MCF 10A (cell line): ENCODE results near the gene LY6G6C. TPM values are rescaled to one million over a fixed set of nuclear protein-coding genes. Genes with fewer than 3 reads are reported as not detected.

Source experiments
- BruUV-seq: library from RNA; stranded (reverse); fragments of 400-500 nt; replicated peaks from 2 replicates; lab custom pipeline; 2021; lab: Mats Ljungman, UMichigan
- CTCF ChIA-PET: fragments of 300-600 bp; sonication (Branson Sonifier 250); formaldehyde crosslinking; extraction: SDS; loops from one replicate; lab custom pipeline; 2021; ENCODE audit warnings: antibody characterized with exemption, inconsistent platforms; lab: Yijun Ruan, JAX
- POLR2A ChIA-PET: fragments of 300-600, 350-650 bp; sonication (Branson Sonifier 250); formaldehyde crosslinking; extraction: SDS; loops from one replicate; lab custom pipeline; 2020; ENCODE audit warnings: antibody characterized with exemption, inconsistent platforms; lab: Yijun Ruan, JAX
- DNase-seq: peaks from one replicate; pipeline ENCODE4 v3.0.0-alpha.2; 2018; ENCODE audit not compliant: unreplicated experiment
- H3K27ac Mint-ChIP-seq: one replicate; pipeline ENCODE4 v1.8.0; 2022; ENCODE audit warnings: mild to moderate bottlenecking, low read depth, mixed read lengths; ENCODE audit not compliant: unreplicated experiment
- H3K27me3 Mint-ChIP-seq: one replicate; pipeline ENCODE4 v1.8.0; 2022; ENCODE audit warnings: mixed read lengths; ENCODE audit not compliant: insufficient read depth, unreplicated experiment
- H3K36me3 Mint-ChIP-seq: one replicate; pipeline ENCODE4 v1.8.0; 2022; ENCODE audit warnings: mild to moderate bottlenecking, moderate library complexity, mixed read lengths; ENCODE audit not compliant: insufficient read depth, unreplicated experiment
- H3K4me1 Mint-ChIP-seq: one replicate; pipeline ENCODE4 v1.8.0; 2022; ENCODE audit warnings: mixed read lengths; ENCODE audit not compliant: insufficient read depth, unreplicated experiment
- H3K4me3 Mint-ChIP-seq: one replicate; pipeline ENCODE4 v1.8.0; 2022; ENCODE audit warnings: mild to moderate bottlenecking, moderate library complexity, mixed read lengths; ENCODE audit not compliant: unreplicated experiment
- H3K9me3 Mint-ChIP-seq: one replicate; pipeline ENCODE4 v1.8.0; 2022; ENCODE audit warnings: mixed read lengths; ENCODE audit not compliant: unreplicated experiment
- intact Hi-C: fragments of 100-400 bp; cut with micrococcal nuclease; formaldehyde crosslinking; loops from 2 replicates; pipeline ENCODE4 v1.14.1; 2022
- microRNA-seq: library from miRNA; unstranded; fragments of <30 nt; microRNA quantifications from one replicate; pipeline ENCODE4 v1.2.0, GENCODE V29; 2022
- total RNA-seq: library from RNA; stranded (reverse); gene quantifications from 2 replicates; pipeline ENCODE4 v1.2.3, GENCODE V29; 2022
- TF ChIP-seq, protein P1 (sequence below): fragments of 200-600 bp; IDR thresholded peaks from one replicate; pipeline ENCODE4 v1.8.0; 2022; ENCODE audit warnings: antibody characterized with exemption, mild to moderate bottlenecking; ENCODE audit not compliant: unreplicated experiment

LY6G6C gene
- total RNA-seq, 1 experiment from 2014 or later: not detected

DNA sequence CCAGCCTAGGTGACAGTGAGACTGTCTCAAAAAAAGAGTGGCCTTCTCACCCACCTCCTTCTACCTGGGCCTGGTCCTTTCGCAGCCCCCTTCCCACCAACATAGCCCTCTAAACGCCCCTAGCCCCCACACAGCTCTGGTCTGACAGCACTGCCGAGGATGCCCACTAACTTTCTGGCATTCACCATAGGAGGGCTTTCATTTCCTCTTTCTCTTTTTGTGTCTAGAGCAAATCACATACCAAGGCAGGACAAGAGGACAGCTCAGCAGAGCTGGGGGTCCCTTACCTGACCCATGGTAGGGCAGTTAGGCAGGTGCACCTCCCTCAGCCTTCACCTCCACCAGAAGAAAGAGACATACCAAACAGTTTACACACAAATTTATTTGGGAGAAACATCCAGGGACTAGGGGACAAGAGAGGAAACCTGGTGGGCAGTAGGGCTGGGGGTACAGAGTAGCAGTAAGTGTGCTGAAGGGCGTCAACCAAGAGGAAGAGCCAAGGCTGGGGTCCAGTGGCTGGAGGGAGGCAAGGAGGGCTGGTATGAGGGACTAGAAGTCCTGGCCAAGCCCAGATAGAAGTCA is 45.1 kb downstream of the LY6G6C start:
- POLR2A ChIA-PET: interaction anchor here (1.7 kb wide), 1 partner anchor 188 kb away, joined by 4 read pairs; no protein-coding TSS in a partner anchor

DNA sequence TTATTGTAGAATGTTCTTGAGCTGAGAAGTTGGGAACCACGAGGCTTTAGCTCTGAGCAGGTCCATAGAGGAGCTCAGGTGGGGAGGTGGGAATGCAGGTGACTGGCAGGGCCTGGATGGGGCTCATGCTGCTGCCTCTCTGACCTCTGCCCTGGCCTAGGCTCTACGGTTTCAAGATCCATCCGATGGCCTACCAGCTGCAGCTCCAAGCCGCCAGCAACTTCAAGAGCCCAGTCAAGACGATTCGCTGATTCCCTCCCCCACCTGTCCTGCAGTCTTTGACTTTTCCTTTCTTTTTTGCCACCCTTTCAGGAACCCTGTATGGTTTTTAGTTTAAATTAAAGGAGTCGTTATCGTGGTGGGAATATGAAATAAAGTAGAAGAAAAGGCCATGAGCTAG is 51.9 kb downstream of the LY6G6C start, which contains the start of gene LY6G5B:
Gene LY6G5B (plus strand): TSS at position 301 of the 400 bp plus-strand sequence. CDS start 975 bp downstream, outside the sequence.
- DNase-seq: no peak
- H3K4me3 Mint-ChIP-seq: no peak within 1 kb of the TSS
- POLR2A ChIA-PET: interaction anchor here (1.4 kb wide), 1 partner anchor 18 kb away, joined by 3 read pairs; the partner anchor contains the start of gene BAG6
- intact Hi-C loops: no loop called here
- peaks cover 11% of the 10 kb centered on the region for H3K4me1 Mint-ChIP-seq
- CTCF ChIA-PET: no interaction called here
- no peaks in the 10 kb centered on the region for H3K27me3 Mint-ChIP-seq
- peaks cover 72% of the 10 kb centered on the region for H3K36me3 Mint-ChIP-seq
- no TSS peak for BruUV-seq
- TF ChIP-seq, protein P1, sequence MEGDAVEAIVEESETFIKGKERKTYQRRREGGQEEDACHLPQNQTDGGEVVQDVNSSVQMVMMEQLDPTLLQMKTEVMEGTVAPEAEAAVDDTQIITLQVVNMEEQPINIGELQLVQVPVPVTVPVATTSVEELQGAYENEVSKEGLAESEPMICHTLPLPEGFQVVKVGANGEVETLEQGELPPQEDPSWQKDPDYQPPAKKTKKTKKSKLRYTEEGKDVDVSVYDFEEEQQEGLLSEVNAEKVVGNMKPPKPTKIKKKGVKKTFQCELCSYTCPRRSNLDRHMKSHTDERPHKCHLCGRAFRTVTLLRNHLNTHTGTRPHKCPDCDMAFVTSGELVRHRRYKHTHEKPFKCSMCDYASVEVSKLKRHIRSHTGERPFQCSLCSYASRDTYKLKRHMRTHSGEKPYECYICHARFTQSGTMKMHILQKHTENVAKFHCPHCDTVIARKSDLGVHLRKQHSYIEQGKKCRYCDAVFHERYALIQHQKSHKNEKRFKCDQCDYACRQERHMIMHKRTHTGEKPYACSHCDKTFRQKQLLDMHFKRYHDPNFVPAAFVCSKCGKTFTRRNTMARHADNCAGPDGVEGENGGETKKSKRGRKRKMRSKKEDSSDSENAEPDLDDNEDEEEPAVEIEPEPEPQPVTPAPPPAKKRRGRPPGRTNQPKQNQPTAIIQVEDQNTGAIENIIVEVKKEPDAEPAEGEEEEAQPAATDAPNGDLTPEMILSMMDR: no peak
- H3K27ac Mint-ChIP-seq: no peak within 1 kb of the TSS
- H3K9me3 Mint-ChIP-seq: no peaks in the 10 kb centered on the region

More for the DNA sequence above, 45.1 kb downstream of the LY6G6C start:
- peaks cover 23% of the 10 kb centered on the region for H3K36me3 Mint-ChIP-seq
- no peak overlapping the region for H3K27ac Mint-ChIP-seq
- intact Hi-C loops: no loop called here
- peaks cover 12% of the 10 kb centered on the region for H3K4me1 Mint-ChIP-seq
- no peak for DNase-seq
- BruUV-seq: no TSS peak
- H3K4me3 Mint-ChIP-seq: no peak overlapping the region
- H3K9me3 Mint-ChIP-seq: no peaks in the 10 kb centered on the region
- TF ChIP-seq, protein P1: no peak
- H3K27me3 Mint-ChIP-seq: peaks cover 18% of the 10 kb centered on the region
- CTCF ChIA-PET: interaction anchor here (0.6 kb wide), 1 partner anchor 438 kb away, joined by 4 read pairs; no protein-coding TSS in a partner anchor

Small RNA genes lying within 50 kb of the gene (microRNA-seq; reads per million reads assigned to microRNA genes)
- gene MIR4646: not detected

Other genes starting within 250 kb of the LY6G6C start
- 4.3 and 7.6 TPM in 2 replicates for gene MICB, start 223.6 kb downstream of the LY6G6C start, total RNA-seq
- not detected in 2 replicates for gene MCCD1, start 192.8 kb downstream of the LY6G6C start, total RNA-seq
- gene DDX39B, start 179.7 kb downstream of the LY6G6C start, total RNA-seq: 551 and 565 TPM in 2 replicates
- 1.2 and 2.4 TPM in 2 replicates for gene ATP6V1G2, start 175.1 kb downstream of the LY6G6C start, total RNA-seq
- gene NFKBIL1, start 174.1 kb downstream of the LY6G6C start, total RNA-seq: 25.2 and 30.3 TPM in 2 replicates
- gene LTA, start 149.5 kb downstream of the LY6G6C start, total RNA-seq: not detected in 2 replicates
- not detected in 2 replicates for gene TNF, start 146.2 kb downstream of the LY6G6C start, total RNA-seq
- gene LTB, start 139.3 kb downstream of the LY6G6C start, total RNA-seq: 0.37 TPM in 1 of 2 replicates, not detected in the other
- not detected in 2 replicates for gene LST1, start 135.5 kb downstream of the LY6G6C start, total RNA-seq
- gene NCR3, start 128.7 kb downstream of the LY6G6C start, total RNA-seq: not detected in 2 replicates
- not detected in 2 replicates for gene AIF1, start 106.5 kb downstream of the LY6G6C start, total RNA-seq
- gene PRRC2A, start 101.0 kb downstream of the LY6G6C start, total RNA-seq: 247 and 266 TPM in 2 replicates
- 290 and 291 TPM in 2 replicates for gene BAG6, start 69.1 kb downstream of the LY6G6C start, total RNA-seq
- 5.0 and 5.2 TPM in 2 replicates for gene APOM, start 65.9 kb downstream of the LY6G6C start, total RNA-seq
- 15.5 and 16.6 TPM in 2 replicates for gene C6orf47, start 61.0 kb downstream of the LY6G6C start, total RNA-seq
- gene GPANK1, start 56.7 kb downstream of the LY6G6C start, total RNA-seq: 13.0 and 13.6 TPM in 2 replicates
- gene CSNK2B, start 55.7 kb downstream of the LY6G6C start, total RNA-seq: 197 and 209 TPM in 2 replicates
- 14.4 and 16.0 TPM in 2 replicates for gene LY6G5B, start 51.8 kb downstream of the LY6G6C start, total RNA-seq
- 0.64 and 1.4 TPM in 2 replicates for gene LY6G5C, start 40.7 kb downstream of the LY6G6C start, total RNA-seq
- 32.1 and 42.7 TPM in 2 replicates for gene ABHD16A, start 18.4 kb downstream of the LY6G6C start, total RNA-seq
- gene LY6G6F, start 14.9 kb downstream of the LY6G6C start, total RNA-seq: not detected in 2 replicates
- not detected in 2 replicates for gene LY6G6D, start 6.4 kb downstream of the LY6G6C start, total RNA-seq
- gene MPIG6B, start 1.6 kb upstream of the LY6G6C start, total RNA-seq: not detected in 2 replicates
- gene DDAH2, start 7.6 kb upstream of the LY6G6C start, total RNA-seq: 8.5 and 13.5 TPM in 2 replicates
- gene CLIC1, start 14.8 kb upstream of the LY6G6C start, total RNA-seq: 511 and 632 TPM in 2 replicates
- 36.6 and 43.1 TPM in 2 replicates for gene MSH5, start 18.3 kb upstream of the LY6G6C start, total RNA-seq
- 4.3 and 5.1 TPM in 2 replicates for gene SAPCD1, start 40.9 kb upstream of the LY6G6C start, total RNA-seq
- 2.0 and 3.1 TPM in 2 replicates for gene VWA7, start 55.6 kb upstream of the LY6G6C start, total RNA-seq
- 133 and 200 TPM in 2 replicates for gene VARS1, start 74.0 kb upstream of the LY6G6C start, total RNA-seq
- gene LSM2, start 85.2 kb upstream of the LY6G6C start, total RNA-seq: 36.9 and 47.4 TPM in 2 replicates
- gene HSPA1L, start 93.5 kb upstream of the LY6G6C start, total RNA-seq: 0.35 and 0.79 TPM in 2 replicates
- gene HSPA1A, start 93.8 kb upstream of the LY6G6C start, total RNA-seq: 20.3 and 34.0 TPM in 2 replicates
- 29.8 and 51.6 TPM in 2 replicates for gene HSPA1B, start 106.0 kb upstream of the LY6G6C start, total RNA-seq
- 19.7 and 43.8 TPM in 2 replicates for gene NEU1, start 141.1 kb upstream of the LY6G6C start, total RNA-seq
- not detected in 2 replicates for gene SLC44A4, start 157.3 kb upstream of the LY6G6C start, total RNA-seq
- 20.2 and 21.8 TPM in 2 replicates for gene EHMT2, start 176.0 kb upstream of the LY6G6C start, total RNA-seq
- 3.6 and 4.0 TPM in 2 replicates for gene ZBTB12, start 180.3 kb upstream of the LY6G6C start, total RNA-seq
- gene C2, start 206.0 kb upstream of the LY6G6C start, total RNA-seq: not detected in 2 replicates
- 24.5 and 24.6 TPM in 2 replicates for gene CFB, start 224.3 kb upstream of the LY6G6C start, total RNA-seq
- gene NELFE, start 237.2 kb upstream of the LY6G6C start, total RNA-seq: 90.7 and 113 TPM in 2 replicates
- 53.1 and 66.2 TPM in 2 replicates for gene SKIC2, start 237.4 kb upstream of the LY6G6C start, total RNA-seq